GM23338 (cell line): ENCODE data around the gene OR56A5. TPM values are rescaled to one million over a fixed set of nuclear protein-coding genes. Genes with fewer than 3 reads are reported as not detected.

ENCODE experiments used
- ATAC-seq: fragments of 200-7000 bp; cut with Tn5 transposase; 3 replicates; pipeline ENCODE4 v1.9.1; 2020
- DNase-seq: peaks from one replicate; pipeline ENCODE4 v3.0.0-alpha.2; 2015; ENCODE audit warnings: low spot score
- H2AFZ ChIP-seq: fragments of 200-600 bp; sonication (generic); 2 replicates; pipeline ENCODE4 v1.8.0; 2016; ENCODE audit warnings: antibody characterized with exemption, mild to moderate bottlenecking, moderate library complexity
- H3F3A ChIP-seq: fragments of 200-600 bp; sonication (generic); replicated peaks from 2 replicates; pipeline ENCODE4 v1.8.0; 2017; ENCODE audit warnings: antibody characterized with exemption, mixed run types, low read depth
- H3K27ac ChIP-seq: fragments of 200-600 bp; sonication (generic); 2 replicates; pipeline ENCODE4 v1.6.1; 2016; ENCODE audit warnings: low read depth
- H3K27me3 ChIP-seq: fragments of 200-600 bp; sonication (generic); 2 replicates; pipeline ENCODE4 v1.8.0; 2016; ENCODE audit warnings: mild to moderate bottlenecking, mixed run types, moderate library complexity; ENCODE audit not compliant: insufficient read depth
- H3K36me3 ChIP-seq: fragments of 200-600 bp; sonication (generic); 2 replicates; pipeline ENCODE4 v1.8.0; 2016; ENCODE audit warnings: mild to moderate bottlenecking; ENCODE audit not compliant: insufficient read depth
- H3K4me1 ChIP-seq: fragments of 200-600 bp; sonication (generic); 2 replicates; pipeline ENCODE4 v1.8.0; 2016; ENCODE audit warnings: mild to moderate bottlenecking, moderate library complexity; ENCODE audit not compliant: insufficient read depth
- H3K4me2 ChIP-seq: fragments of 200-600 bp; sonication (generic); 2 replicates; pipeline ENCODE4 v1.7.1; 2017; ENCODE audit warnings: mixed run types
- H3K4me3 ChIP-seq: fragments of 200-600 bp; sonication (generic); 2 replicates; pipeline ENCODE4 v1.6.1; 2016; ENCODE audit warnings: mixed run types
- H3K79me2 ChIP-seq: fragments of 200-600 bp; sonication (generic); replicated peaks from 2 replicates; pipeline ENCODE4 v1.8.0; 2017; ENCODE audit warnings: mild to moderate bottlenecking; ENCODE audit not compliant: insufficient read depth
- H3K9me2 ChIP-seq: fragments of 200-600 bp; sonication (generic); 2 replicates; pipeline ENCODE4 v1.8.0; 2017; ENCODE audit not compliant: insufficient read depth
- H4K20me1 ChIP-seq: fragments of 200-600 bp; sonication (generic); replicated peaks from 2 replicates; pipeline ENCODE4 v1.8.0; 2017; ENCODE audit warnings: mild to moderate bottlenecking; ENCODE audit not compliant: insufficient read depth
- H3K27ac Mint-ChIP-seq: 2 replicates; pipeline ENCODE4 v1.8.0; 2020; ENCODE audit warnings: inconsistent platforms, mild to moderate bottlenecking, moderate library complexity, mixed read lengths
- H3K27me3 Mint-ChIP-seq: 3 replicates; pipeline ENCODE4 v1.8.0; 2022; ENCODE audit warnings: low read depth, mild to moderate bottlenecking, moderate library complexity, mixed read lengths, inconsistent platforms; ENCODE audit not compliant: insufficient read depth, poor library complexity
- H3K36me3 Mint-ChIP-seq: 3 replicates; pipeline ENCODE4 v1.8.0; 2021; ENCODE audit warnings: low read depth, mild to moderate bottlenecking, inconsistent platforms, moderate library complexity, mixed read lengths
- H3K4me1 Mint-ChIP-seq: 3 replicates; pipeline ENCODE4 v1.8.0; 2020; ENCODE audit warnings: mild to moderate bottlenecking, inconsistent platforms, mixed read lengths
- H3K4me3 Mint-ChIP-seq: 3 replicates; pipeline ENCODE4 v1.8.0; 2021; ENCODE audit warnings: moderate library complexity, mild to moderate bottlenecking, inconsistent platforms, mixed read lengths
- H3K9me3 Mint-ChIP-seq: 3 replicates; pipeline ENCODE4 v1.8.0; 2020; ENCODE audit warnings: moderate library complexity, mild to moderate bottlenecking, inconsistent platforms, mixed read lengths
- CREB1 ChIP-seq: fragments of 250-450 bp; sonication (Bioruptor Pico); IDR thresholded peaks from 2 replicates; pipeline ENCODE4 v1.5.0; 2020; ENCODE audit warnings: low read depth, mild to moderate bottlenecking, moderate library complexity
- EZH2 ChIP-seq: fragments of 200-600 bp; sonication (generic); IDR thresholded peaks from one replicate; pipeline ENCODE4 v1.8.0; 2017; ENCODE audit warnings: antibody characterized with exemption, mild to moderate bottlenecking, low read depth; ENCODE audit not compliant: unreplicated experiment
- EZH2phosphoT487 ChIP-seq: fragments of 200-600 bp; sonication (generic); IDR thresholded peaks from one replicate; pipeline ENCODE4 v1.8.1; 2018; ENCODE audit warnings: antibody characterized with exemption; ENCODE audit not compliant: unreplicated experiment
- JUNB ChIP-seq: IDR thresholded peaks from one replicate; pipeline ENCODE4 v1.6.1; 2016; ENCODE audit warnings: antibody characterized with exemption; ENCODE audit not compliant: unreplicated experiment
- NANOG ChIP-seq: IDR thresholded peaks from 2 replicates; pipeline ENCODE4 v1.6.1; 2016; ENCODE audit warnings: antibody characterized with exemption, borderline replicate concordance
- POLR2AphosphoS5 ChIP-seq: IDR thresholded peaks from 2 replicates; pipeline ENCODE4 v1.6.1; 2016; ENCODE audit warnings: antibody characterized with exemption, low read depth
- STAT1 ChIP-seq: IDR thresholded peaks from one replicate; pipeline ENCODE4 v1.6.1; 2016; ENCODE audit warnings: antibody characterized with exemption; ENCODE audit not compliant: unreplicated experiment
- ZNF114 ChIP-seq: fragments of 250-450 bp; sonication (Bioruptor Pico); IDR thresholded peaks from 2 replicates; pipeline ENCODE4 v1.5.0; 2020; ENCODE audit warnings: mild to moderate bottlenecking, moderate library complexity
- ZNF331 ChIP-seq: fragments of 250-450 bp; sonication (Bioruptor Pico); IDR thresholded peaks from 2 replicates; pipeline ENCODE4 v1.5.0; 2020; ENCODE audit warnings: low read depth, mild to moderate bottlenecking, moderate library complexity
- long read RNA-seq: library from polyadenylated mRNA; unstranded; transcript quantifications from one replicate; pipeline ENCODE4 v2.0.0, GENCODE V29; 2020; ENCODE audit not compliant: unreplicated experiment
- polyA plus RNA-seq: library from polyadenylated mRNA; unstranded; fragments of >200 nt; fragmentation: Nextera tagmentation; extraction: Ambion mirVana; gene quantifications from 2 replicates; pipeline ENCODE4 v1.2.1, GENCODE V29; 2016
- total RNA-seq: library from RNA; depleted of rRNA; stranded (reverse); fragments of >200 nt; shearing (Covaris generic); gene quantifications from 2 replicates; pipeline ENCODE4 v1.2.3, GENCODE V29; 2014; rRNA removed
- TF ChIP-seq, protein P1 (sequence below): IDR thresholded peaks from 2 replicates; pipeline ENCODE4 v1.6.1; 2016; ENCODE audit warnings: antibody characterized with exemption
- TF ChIP-seq, protein P2 (sequence below): fragments of 250-450 bp; sonication (Bioruptor Pico); IDR thresholded peaks from 2 replicates; pipeline ENCODE4 v1.5.0; 2020; ENCODE audit warnings: mild to moderate bottlenecking, moderate library complexity
- TF ChIP-seq, protein P3 (sequence below): IDR thresholded peaks from one replicate; pipeline ENCODE4 v1.6.1; 2018; ENCODE audit warnings: antibody characterized with exemption; ENCODE audit not compliant: unreplicated experiment
- TF ChIP-seq, protein P4 (sequence below), 2 experiments: fragments of 200-600 bp in 1 of 2; sonication (generic) in 1 of 2; conservative IDR thresholded peaks; 2 replicates each; pipeline versions ENCODE4 v1.5.1 to v1.6.1; 2016 to 2017; ENCODE audit warnings: antibody characterized with exemption in 2 of 2, low read depth in 2 of 2, mild to moderate bottlenecking in 2 of 2, moderate library complexity in 1 of 2

OR56A5 gene, protein sequence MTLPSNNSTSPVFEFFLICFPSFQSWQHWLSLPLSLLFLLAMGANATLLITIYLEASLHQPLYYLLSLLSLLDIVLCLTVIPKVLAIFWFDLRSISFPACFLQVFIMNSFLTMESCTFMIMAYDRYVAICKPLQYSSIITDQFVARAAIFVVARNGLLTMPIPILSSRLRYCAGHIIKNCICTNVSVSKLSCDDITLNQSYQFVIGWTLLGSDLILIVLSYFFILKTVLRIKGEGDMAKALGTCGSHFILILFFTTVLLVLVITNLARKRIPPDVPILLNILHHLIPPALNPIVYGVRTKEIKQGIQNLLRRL
- 1.9 TPM in 1 of 2 replicates, not detected in the other for total RNA-seq
- polyA plus RNA-seq, result not detected in 2 replicates
- long read RNA-seq, result 0 reads

DNA sequence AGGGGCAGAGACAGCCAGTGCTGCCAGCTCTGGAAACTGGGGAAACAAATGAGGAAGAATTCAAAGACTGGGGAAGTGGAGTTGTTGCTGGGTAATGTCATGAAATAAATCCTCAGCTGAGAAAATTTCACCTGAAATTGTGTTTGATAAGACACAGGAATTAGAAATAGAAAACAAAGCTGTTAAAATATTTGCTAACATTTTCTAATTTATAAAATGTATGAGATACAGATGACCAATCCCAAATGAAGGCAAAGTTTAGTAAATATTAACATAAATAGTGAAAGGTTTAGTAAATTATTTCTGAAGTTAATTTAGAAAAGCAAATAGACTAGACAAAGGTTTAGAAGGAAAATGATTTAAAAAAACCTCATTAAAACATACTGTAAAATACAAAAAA is at the start of gene OR56A5:
Gene OR56A5 (minus strand): TSS at position 101 of the 400 bp plus-strand sequence. CDS start 0 bp downstream, at position 101.
- H3K4me1 ChIP-seq, result no peaks in the 10 kb centered on the region
- H3K4me2 ChIP-seq, result no peak within 1 kb of the TSS
- no peak within 1 kb of the TSS for H2AFZ ChIP-seq
- peaks cover 1% of the 10 kb centered on the region; the same call in 1 of the 2 replicates for H3K36me3 ChIP-seq
- 0 out of 2 replicates have a peak, but pooled peaks cover 7% of the 10 kb centered on the region for H3K9me2 ChIP-seq
- peaks cover 12% of the 10 kb centered on the region; the same call in 2 of the 3 replicates for H3K9me3 Mint-ChIP-seq
- H3K27me3 Mint-ChIP-seq, result peaks cover 1% of the 10 kb centered on the region
- H3K36me3 Mint-ChIP-seq, result peaks cover 3% of the 10 kb centered on the region; the same call in 1 of the 3 replicates
- no peaks in the 10 kb centered on the region for H3K79me2 ChIP-seq
- H3K27me3 ChIP-seq, result no peaks in the 10 kb centered on the region
- no peak within 1 kb of the TSS for H3K27ac Mint-ChIP-seq
- no peak for ATAC-seq
- DNase-seq, result no peak
- H3F3A ChIP-seq, result no peaks in the 10 kb centered on the region
- H3K4me3 Mint-ChIP-seq, result no peak within 1 kb of the TSS
- H4K20me1 ChIP-seq, result no peaks in the 10 kb centered on the region
- TF ChIP-seq ZNF114 (CRISPR knock-in tag) (no peak), EZH2 (no peak), EZH2phosphoT487 (no peak), POLR2AphosphoS5 (no peak), STAT1 (no peak), ZNF331 (no peak), CREB1 (no peak), NANOG (no peak), JUNB (no peak)
- TF ChIP-seq, protein P1, sequence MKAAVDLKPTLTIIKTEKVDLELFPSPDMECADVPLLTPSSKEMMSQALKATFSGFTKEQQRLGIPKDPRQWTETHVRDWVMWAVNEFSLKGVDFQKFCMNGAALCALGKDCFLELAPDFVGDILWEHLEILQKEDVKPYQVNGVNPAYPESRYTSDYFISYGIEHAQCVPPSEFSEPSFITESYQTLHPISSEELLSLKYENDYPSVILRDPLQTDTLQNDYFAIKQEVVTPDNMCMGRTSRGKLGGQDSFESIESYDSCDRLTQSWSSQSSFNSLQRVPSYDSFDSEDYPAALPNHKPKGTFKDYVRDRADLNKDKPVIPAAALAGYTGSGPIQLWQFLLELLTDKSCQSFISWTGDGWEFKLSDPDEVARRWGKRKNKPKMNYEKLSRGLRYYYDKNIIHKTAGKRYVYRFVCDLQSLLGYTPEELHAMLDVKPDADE, result no peak
- TF ChIP-seq, protein P2, sequence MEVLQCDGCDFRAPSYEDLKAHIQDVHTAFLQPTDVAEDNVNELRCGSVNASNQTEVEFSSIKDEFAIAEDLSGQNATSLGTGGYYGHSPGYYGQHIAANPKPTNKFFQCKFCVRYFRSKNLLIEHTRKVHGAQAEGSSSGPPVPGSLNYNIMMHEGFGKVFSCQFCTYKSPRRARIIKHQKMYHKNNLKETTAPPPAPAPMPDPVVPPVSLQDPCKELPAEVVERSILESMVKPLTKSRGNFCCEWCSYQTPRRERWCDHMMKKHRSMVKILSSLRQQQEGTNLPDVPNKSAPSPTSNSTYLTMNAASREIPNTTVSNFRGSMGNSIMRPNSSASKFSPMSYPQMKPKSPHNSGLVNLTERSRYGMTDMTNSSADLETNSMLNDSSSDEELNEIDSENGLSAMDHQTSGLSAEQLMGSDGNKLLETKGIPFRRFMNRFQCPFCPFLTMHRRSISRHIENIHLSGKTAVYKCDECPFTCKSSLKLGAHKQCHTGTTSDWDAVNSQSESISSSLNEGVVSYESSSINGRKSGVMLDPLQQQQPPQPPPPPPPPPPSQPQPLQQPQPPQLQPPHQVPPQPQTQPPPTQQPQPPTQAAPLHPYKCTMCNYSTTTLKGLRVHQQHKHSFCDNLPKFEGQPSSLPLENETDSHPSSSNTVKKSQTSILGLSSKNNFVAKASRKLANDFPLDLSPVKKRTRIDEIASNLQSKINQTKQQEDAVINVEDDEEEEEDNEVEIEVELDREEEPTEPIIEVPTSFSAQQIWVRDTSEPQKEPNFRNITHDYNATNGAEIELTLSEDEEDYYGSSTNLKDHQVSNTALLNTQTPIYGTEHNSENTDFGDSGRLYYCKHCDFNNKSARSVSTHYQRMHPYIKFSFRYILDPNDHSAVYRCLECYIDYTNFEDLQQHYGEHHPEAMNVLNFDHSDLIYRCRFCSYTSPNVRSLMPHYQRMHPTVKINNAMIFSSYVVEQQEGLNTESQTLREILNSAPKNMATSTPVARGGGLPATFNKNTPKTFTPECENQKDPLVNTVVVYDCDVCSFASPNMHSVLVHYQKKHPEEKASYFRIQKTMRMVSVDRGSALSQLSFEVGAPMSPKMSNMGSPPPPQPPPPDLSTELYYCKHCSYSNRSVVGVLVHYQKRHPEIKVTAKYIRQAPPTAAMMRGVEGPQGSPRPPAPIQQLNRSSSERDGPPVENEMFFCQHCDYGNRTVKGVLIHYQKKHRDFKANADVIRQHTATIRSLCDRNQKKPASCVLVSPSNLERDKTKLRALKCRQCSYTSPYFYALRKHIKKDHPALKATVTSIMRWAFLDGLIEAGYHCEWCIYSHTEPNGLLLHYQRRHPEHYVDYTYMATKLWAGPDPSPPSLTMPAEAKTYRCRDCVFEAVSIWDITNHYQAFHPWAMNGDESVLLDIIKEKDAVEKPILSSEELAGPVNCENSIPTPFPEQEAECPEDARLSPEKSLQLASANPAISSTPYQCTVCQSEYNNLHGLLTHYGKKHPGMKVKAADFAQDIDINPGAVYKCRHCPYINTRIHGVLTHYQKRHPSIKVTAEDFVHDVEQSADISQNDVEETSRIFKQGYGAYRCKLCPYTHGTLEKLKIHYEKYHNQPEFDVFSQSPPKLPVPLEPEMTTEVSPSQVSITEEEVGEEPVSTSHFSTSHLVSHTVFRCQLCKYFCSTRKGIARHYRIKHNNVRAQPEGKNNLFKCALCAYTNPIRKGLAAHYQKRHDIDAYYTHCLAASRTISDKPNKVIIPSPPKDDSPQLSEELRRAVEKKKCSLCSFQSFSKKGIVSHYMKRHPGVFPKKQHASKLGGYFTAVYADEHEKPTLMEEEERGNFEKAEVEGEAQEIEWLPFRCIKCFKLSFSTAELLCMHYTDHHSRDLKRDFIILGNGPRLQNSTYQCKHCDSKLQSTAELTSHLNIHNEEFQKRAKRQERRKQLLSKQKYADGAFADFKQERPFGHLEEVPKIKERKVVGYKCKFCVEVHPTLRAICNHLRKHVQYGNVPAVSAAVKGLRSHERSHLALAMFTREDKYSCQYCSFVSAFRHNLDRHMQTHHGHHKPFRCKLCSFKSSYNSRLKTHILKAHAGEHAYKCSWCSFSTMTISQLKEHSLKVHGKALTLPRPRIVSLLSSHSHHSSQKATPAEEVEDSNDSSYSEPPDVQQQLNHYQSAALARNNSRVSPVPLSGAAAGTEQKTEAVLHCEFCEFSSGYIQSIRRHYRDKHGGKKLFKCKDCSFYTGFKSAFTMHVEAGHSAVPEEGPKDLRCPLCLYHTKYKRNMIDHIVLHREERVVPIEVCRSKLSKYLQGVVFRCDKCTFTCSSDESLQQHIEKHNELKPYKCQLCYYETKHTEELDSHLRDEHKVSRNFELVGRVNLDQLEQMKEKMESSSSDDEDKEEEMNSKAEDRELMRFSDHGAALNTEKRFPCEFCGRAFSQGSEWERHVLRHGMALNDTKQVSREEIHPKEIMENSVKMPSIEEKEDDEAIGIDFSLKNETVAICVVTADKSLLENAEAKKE (CRISPR knock-in tag), result no peak
- TF ChIP-seq, protein P3, sequence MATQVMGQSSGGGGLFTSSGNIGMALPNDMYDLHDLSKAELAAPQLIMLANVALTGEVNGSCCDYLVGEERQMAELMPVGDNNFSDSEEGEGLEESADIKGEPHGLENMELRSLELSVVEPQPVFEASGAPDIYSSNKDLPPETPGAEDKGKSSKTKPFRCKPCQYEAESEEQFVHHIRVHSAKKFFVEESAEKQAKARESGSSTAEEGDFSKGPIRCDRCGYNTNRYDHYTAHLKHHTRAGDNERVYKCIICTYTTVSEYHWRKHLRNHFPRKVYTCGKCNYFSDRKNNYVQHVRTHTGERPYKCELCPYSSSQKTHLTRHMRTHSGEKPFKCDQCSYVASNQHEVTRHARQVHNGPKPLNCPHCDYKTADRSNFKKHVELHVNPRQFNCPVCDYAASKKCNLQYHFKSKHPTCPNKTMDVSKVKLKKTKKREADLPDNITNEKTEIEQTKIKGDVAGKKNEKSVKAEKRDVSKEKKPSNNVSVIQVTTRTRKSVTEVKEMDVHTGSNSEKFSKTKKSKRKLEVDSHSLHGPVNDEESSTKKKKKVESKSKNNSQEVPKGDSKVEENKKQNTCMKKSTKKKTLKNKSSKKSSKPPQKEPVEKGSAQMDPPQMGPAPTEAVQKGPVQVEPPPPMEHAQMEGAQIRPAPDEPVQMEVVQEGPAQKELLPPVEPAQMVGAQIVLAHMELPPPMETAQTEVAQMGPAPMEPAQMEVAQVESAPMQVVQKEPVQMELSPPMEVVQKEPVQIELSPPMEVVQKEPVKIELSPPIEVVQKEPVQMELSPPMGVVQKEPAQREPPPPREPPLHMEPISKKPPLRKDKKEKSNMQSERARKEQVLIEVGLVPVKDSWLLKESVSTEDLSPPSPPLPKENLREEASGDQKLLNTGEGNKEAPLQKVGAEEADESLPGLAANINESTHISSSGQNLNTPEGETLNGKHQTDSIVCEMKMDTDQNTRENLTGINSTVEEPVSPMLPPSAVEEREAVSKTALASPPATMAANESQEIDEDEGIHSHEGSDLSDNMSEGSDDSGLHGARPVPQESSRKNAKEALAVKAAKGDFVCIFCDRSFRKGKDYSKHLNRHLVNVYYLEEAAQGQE, result no peak
- TF ChIP-seq, protein P4, sequence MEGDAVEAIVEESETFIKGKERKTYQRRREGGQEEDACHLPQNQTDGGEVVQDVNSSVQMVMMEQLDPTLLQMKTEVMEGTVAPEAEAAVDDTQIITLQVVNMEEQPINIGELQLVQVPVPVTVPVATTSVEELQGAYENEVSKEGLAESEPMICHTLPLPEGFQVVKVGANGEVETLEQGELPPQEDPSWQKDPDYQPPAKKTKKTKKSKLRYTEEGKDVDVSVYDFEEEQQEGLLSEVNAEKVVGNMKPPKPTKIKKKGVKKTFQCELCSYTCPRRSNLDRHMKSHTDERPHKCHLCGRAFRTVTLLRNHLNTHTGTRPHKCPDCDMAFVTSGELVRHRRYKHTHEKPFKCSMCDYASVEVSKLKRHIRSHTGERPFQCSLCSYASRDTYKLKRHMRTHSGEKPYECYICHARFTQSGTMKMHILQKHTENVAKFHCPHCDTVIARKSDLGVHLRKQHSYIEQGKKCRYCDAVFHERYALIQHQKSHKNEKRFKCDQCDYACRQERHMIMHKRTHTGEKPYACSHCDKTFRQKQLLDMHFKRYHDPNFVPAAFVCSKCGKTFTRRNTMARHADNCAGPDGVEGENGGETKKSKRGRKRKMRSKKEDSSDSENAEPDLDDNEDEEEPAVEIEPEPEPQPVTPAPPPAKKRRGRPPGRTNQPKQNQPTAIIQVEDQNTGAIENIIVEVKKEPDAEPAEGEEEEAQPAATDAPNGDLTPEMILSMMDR (conservative IDR thresholded peaks at IDR 0.05; ENCODE audit: low read depth in 2 of 2), result no peak
- H3K4me1 Mint-ChIP-seq, result no peaks in the 10 kb centered on the region
- no peak within 1 kb of the TSS for H3K27ac ChIP-seq
- H3K4me3 ChIP-seq, result no peak within 1 kb of the TSS
